Neural cell (in vitro differentiated cells): ENCODE measurements around the gene PTPRU. TPM values are rescaled to one million over a fixed set of nuclear protein-coding genes. Genes with fewer than 3 reads are reported as not detected.

Experiments
- H2AFZ ChIP-seq: fragments of 200-600, 300-800 bp; sonication (generic), shearing (Covaris generic); 2 replicates; pipeline ENCODE4 v1.6.0; 2014; ENCODE audit warnings: low read depth, mild to moderate bottlenecking, antibody characterized with exemption, low read length, moderate library complexity
- H3F3A ChIP-seq: fragments of 200-600 bp; shearing (Covaris generic); 2 replicates; pipeline ENCODE4 v1.6.1; 2016; ENCODE audit warnings: mild to moderate bottlenecking, moderate library complexity, mixed read lengths, antibody characterized with exemption, low read length; ENCODE audit not compliant: insufficient read depth, poor library complexity, severe bottlenecking
- H3K27ac ChIP-seq: fragments of 200-600, 300-800 bp; sonication (generic), shearing (Covaris generic); 2 replicates; pipeline ENCODE4 v1.5.1; 2014; ENCODE audit warnings: mild to moderate bottlenecking, low read length, moderate library complexity
- H3K27me3 ChIP-seq: fragments of 300-800, 200-600 bp; sonication (generic), shearing (Covaris generic); 2 replicates; pipeline ENCODE4 v1.6.0; 2014; ENCODE audit warnings: mild to moderate bottlenecking, low read depth, low read length, moderate library complexity; ENCODE audit not compliant: insufficient read depth
- H3K36me3 ChIP-seq: fragments of 300-800, 200-600 bp; sonication (generic), shearing (Covaris generic); 2 replicates; pipeline ENCODE4 v1.5.1; 2014; ENCODE audit warnings: mild to moderate bottlenecking, antibody characterized with exemption, low read length, moderate library complexity; ENCODE audit not compliant: insufficient read depth
- H3K4me2 ChIP-seq: fragments of 300-800, 200-600 bp; sonication (generic), shearing (Covaris generic); 2 replicates; pipeline ENCODE4 v1.6.0; 2014; ENCODE audit warnings: mild to moderate bottlenecking, low read length
- H3K4me3 ChIP-seq: fragments of 300-800, 200-600 bp; sonication (generic), shearing (Covaris generic); 2 replicates; pipeline ENCODE4 v1.5.1; 2014; ENCODE audit warnings: mild to moderate bottlenecking, low read length, moderate library complexity
- H3K79me2 ChIP-seq: fragments of 200-600 bp; shearing (Covaris generic); replicated peaks from 2 replicates; pipeline ENCODE4 v1.6.0; 2014; ENCODE audit warnings: mild to moderate bottlenecking, low read length, moderate library complexity; ENCODE audit not compliant: insufficient read depth
- H3K9ac ChIP-seq: fragments of 300-800, 200-600 bp; sonication (generic), shearing (Covaris generic); 2 replicates; pipeline ENCODE4 v1.6.1; 2016; ENCODE audit warnings: mild to moderate bottlenecking, low read length, mixed read lengths
- H3K9me2 ChIP-seq: fragments of 200-600 bp; shearing (Covaris generic); 2 replicates; pipeline ENCODE4 v1.6.1; 2016; ENCODE audit warnings: mild to moderate bottlenecking, low read length, mixed read lengths; ENCODE audit not compliant: insufficient read depth
- H3K9me3 ChIP-seq: fragments of 200-600, 300-800 bp; sonication (generic), shearing (Covaris generic); 2 replicates; pipeline ENCODE4 v1.6.1; 2016; ENCODE audit warnings: mild to moderate bottlenecking, mixed run types, low read length, moderate library complexity, mixed read lengths
- H4K20me1 ChIP-seq: fragments of 200-600 bp; shearing (Covaris generic); 2 replicates; pipeline ENCODE4 v1.6.1; 2016; ENCODE audit warnings: mild to moderate bottlenecking, mixed run types; ENCODE audit not compliant: insufficient read depth
- EP300 ChIP-seq: fragments of 450-650 bp; conservative IDR thresholded peaks from 2 replicates; pipeline ENCODE4 v1.6.1; 2014; ENCODE audit warnings: antibody characterized with exemption, mild to moderate bottlenecking, moderate library complexity; ENCODE audit not compliant: poor library complexity, severe bottlenecking
- EZH2 ChIP-seq: fragments of 200-600, 300-800 bp; shearing (Covaris generic), sonication (generic); IDR thresholded peaks from 2 replicates; pipeline ENCODE4 v1.6.1; 2014; ENCODE audit warnings: antibody characterized with exemption, low read length, borderline replicate concordance, mild to moderate bottlenecking; ENCODE audit not compliant: insufficient read depth, poor library complexity, severe bottlenecking
- MXI1 ChIP-seq: fragments of 450-650 bp; conservative IDR thresholded peaks from 2 replicates; pipeline ENCODE4 v1.6.1; 2014; ENCODE audit warnings: antibody characterized with exemption, mild to moderate bottlenecking; ENCODE audit not compliant: poor library complexity, severe bottlenecking
- POLR2AphosphoS5 ChIP-seq: IDR thresholded peaks from 2 replicates; pipeline ENCODE4 v1.6.1; 2012
- RAD21 ChIP-seq: fragments of 450-650 bp; conservative IDR thresholded peaks from 2 replicates; pipeline ENCODE4 v1.6.1; 2014; ENCODE audit warnings: antibody characterized with exemption, mild to moderate bottlenecking, moderate library complexity
- SMC3 ChIP-seq: fragments of 450-650 bp; conservative IDR thresholded peaks from 2 replicates; pipeline ENCODE4 v1.6.1; 2014; ENCODE audit warnings: antibody characterized with exemption, mild to moderate bottlenecking, moderate library complexity; ENCODE audit not compliant: poor library complexity
- TAF1 ChIP-seq: IDR thresholded peaks from 2 replicates; pipeline ENCODE4 v1.6.1; 2012; ENCODE audit warnings: low read depth
- polyA plus RNA-seq: library from polyadenylated mRNA; depleted of rRNA; stranded (reverse); fragments of >200 nt; gene quantifications from 2 replicates; pipeline ENCODE4 v1.2.3, GENCODE V29; 2014
- TF ChIP-seq, protein P1 (sequence below): fragments of 450-650 bp; IDR thresholded peaks from 2 replicates; pipeline ENCODE4 v1.5.1; 2014; ENCODE audit warnings: antibody characterized with exemption, mild to moderate bottlenecking, moderate library complexity; ENCODE audit not compliant: poor library complexity, severe bottlenecking
- TF ChIP-seq, protein P2 (sequence below): IDR thresholded peaks from 2 replicates; pipeline ENCODE4 v1.6.1; 2012; ENCODE audit warnings: borderline replicate concordance

Gene PTPRU
- polyA plus RNA-seq, 1 donor from 2014 or later = 5.0 TPM

GRCh38 chr1:29197993-29198392 lies 38.3 kb upstream of the PTPRU start:
- Histone ChIP-seq H3K4me2 (no peak overlapping the region), H3K27me3 (no peaks in the 10 kb centered on the region), H3K9me3 (no peaks in the 10 kb centered on the region), H3K9me2 (no peaks in the 10 kb centered on the region), H3F3A (no peaks in the 10 kb centered on the region), H3K4me3 (no peak overlapping the region), H3K9ac (no peak overlapping the region), H3K79me2 (no peaks in the 10 kb centered on the region), H3K27ac (no peak overlapping the region), H4K20me1 (no peaks in the 10 kb centered on the region), H3K36me3 (no peaks in the 10 kb centered on the region), H2AFZ (no peak overlapping the region)
- no peak for TF ChIP-seq EZH2
- TF ChIP-seq TAF1 = no peak
- TF ChIP-seq MXI1 = no peak
- TF ChIP-seq, protein P1, sequence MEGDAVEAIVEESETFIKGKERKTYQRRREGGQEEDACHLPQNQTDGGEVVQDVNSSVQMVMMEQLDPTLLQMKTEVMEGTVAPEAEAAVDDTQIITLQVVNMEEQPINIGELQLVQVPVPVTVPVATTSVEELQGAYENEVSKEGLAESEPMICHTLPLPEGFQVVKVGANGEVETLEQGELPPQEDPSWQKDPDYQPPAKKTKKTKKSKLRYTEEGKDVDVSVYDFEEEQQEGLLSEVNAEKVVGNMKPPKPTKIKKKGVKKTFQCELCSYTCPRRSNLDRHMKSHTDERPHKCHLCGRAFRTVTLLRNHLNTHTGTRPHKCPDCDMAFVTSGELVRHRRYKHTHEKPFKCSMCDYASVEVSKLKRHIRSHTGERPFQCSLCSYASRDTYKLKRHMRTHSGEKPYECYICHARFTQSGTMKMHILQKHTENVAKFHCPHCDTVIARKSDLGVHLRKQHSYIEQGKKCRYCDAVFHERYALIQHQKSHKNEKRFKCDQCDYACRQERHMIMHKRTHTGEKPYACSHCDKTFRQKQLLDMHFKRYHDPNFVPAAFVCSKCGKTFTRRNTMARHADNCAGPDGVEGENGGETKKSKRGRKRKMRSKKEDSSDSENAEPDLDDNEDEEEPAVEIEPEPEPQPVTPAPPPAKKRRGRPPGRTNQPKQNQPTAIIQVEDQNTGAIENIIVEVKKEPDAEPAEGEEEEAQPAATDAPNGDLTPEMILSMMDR = no peak
- TF ChIP-seq RAD21 = no peak

DNA sequence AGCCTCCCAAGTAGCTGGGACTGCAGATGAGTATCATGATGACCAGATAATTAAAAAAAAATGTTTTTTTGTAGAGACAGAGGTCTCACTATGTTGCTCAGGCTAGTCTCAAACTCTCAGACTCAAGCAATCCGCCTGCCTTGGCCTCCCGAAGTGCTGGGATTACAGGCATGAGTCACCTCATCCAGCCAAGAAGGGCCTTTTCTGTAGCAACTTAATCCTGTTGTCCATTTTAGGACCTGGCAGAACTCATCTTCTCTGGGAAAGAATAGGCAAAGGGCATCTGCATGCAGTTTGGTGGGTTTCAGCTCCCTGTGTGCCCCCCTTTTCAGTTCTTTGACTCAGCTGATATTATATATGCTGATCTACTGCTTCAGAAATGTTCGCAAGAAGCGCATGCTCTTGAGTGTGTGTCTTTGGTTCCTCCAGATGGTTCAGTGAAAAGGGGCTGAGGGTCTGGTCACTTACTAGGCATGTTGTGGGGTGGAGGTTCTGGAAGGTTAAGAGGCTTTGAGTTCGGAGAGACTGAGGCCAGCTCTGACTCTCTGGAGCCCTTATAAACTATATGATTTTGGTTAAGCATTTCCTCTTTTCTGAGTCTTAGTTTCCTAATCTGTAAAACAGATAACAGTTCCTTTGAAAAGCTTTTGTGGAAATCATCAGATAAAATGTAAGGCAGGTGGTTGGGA lies 35.3 kb upstream of the PTPRU start:
- H3K4me3 ChIP-seq = no peak overlapping the region
- TF ChIP-seq, protein P1 = no peak
- TF ChIP-seq SMC3 (no peak), RAD21 (no peak), MXI1 (no peak), EP300 (no peak), TAF1 (no peak), POLR2AphosphoS5 (no peak), EZH2 (no peak)
- TF ChIP-seq, protein P2, sequence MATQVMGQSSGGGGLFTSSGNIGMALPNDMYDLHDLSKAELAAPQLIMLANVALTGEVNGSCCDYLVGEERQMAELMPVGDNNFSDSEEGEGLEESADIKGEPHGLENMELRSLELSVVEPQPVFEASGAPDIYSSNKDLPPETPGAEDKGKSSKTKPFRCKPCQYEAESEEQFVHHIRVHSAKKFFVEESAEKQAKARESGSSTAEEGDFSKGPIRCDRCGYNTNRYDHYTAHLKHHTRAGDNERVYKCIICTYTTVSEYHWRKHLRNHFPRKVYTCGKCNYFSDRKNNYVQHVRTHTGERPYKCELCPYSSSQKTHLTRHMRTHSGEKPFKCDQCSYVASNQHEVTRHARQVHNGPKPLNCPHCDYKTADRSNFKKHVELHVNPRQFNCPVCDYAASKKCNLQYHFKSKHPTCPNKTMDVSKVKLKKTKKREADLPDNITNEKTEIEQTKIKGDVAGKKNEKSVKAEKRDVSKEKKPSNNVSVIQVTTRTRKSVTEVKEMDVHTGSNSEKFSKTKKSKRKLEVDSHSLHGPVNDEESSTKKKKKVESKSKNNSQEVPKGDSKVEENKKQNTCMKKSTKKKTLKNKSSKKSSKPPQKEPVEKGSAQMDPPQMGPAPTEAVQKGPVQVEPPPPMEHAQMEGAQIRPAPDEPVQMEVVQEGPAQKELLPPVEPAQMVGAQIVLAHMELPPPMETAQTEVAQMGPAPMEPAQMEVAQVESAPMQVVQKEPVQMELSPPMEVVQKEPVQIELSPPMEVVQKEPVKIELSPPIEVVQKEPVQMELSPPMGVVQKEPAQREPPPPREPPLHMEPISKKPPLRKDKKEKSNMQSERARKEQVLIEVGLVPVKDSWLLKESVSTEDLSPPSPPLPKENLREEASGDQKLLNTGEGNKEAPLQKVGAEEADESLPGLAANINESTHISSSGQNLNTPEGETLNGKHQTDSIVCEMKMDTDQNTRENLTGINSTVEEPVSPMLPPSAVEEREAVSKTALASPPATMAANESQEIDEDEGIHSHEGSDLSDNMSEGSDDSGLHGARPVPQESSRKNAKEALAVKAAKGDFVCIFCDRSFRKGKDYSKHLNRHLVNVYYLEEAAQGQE = no peak
- H3K9me3 ChIP-seq = no peaks in the 10 kb centered on the region
- H3K27ac ChIP-seq = no peak overlapping the region
- no peak overlapping the region for H3K4me2 ChIP-seq
- no peaks in the 10 kb centered on the region for H3K79me2 ChIP-seq
- no peaks in the 10 kb centered on the region for H3K9me2 ChIP-seq
- no peak overlapping the region for H2AFZ ChIP-seq
- H3F3A ChIP-seq = no peaks in the 10 kb centered on the region
- no peaks in the 10 kb centered on the region for H3K36me3 ChIP-seq
- H3K27me3 ChIP-seq = no peaks in the 10 kb centered on the region
- H3K9ac ChIP-seq = no peak overlapping the region
- H4K20me1 ChIP-seq = no peaks in the 10 kb centered on the region
